HG02938 (cell line): ENCODE results near the gene TUBGCP3.

Source experiments
- ATAC-seq: cut with Tn5 transposase; IDR thresholded peaks from one replicate; pipeline ENCODE4 v1.9.1; 2021; ENCODE audit warnings: mild to moderate bottlenecking, moderate library complexity; ENCODE audit not compliant: unreplicated experiment

Gene TUBGCP3

GRCh38 chr13:112445411-112446271 lies 142.3 kb downstream of the TUBGCP3 start:
- no peak for ATAC-seq

- no peak for ATAC-seq
Measured at GRCh38 chr13:112444416-112445399, 143.2 kb downstream of the TUBGCP3 start.

DNA sequence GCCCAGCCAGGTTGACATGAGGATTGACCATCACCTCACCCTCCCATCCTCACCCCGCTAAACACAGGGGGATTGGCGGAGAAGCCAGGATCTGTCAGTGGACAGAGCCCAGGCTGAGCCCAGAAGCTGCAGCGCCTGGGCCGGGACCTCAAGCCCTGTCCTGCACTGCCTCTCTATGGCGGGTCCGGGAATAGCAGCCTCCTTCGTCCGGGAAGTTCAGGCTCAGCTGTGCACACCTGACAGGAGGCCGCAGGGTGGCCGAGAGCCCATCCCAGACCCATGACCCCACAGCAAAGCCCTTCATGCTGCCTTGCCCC lies 144.0 kb downstream of the TUBGCP3 start:
- no peak for ATAC-seq

- ATAC-seq = no peak
Measured at GRCh38 chr13:112443191-112443994, 144.6 kb downstream of the TUBGCP3 start.

DNA sequence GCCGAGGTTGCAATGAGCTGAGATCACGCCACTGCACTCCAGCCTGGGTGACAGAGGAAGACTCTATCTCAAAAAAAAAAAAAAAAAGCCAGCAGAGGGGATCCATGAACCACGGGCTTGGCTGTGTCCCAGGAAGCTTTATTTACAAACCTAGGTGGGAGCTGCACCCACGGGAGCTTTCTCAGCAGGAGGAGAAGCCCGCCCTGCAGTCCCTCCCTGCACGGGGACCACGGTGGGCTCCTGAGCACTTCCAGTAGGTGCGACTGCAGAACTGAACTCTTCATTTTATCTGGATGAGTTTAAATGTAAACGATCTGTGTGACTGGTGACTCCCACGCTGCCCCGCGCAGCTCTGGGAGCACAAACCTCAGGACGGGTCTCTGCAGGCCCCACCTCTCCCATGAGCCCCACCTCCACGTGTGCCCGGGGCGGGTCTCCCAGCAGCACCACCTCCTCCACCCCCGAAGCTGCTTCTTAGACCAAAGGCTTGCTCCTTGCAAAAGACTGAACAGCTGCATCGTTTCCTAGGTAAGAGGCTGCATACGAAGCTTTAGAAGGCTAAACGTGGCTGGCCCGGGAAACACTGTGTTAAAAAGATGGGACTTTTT lies 145.4 kb downstream of the TUBGCP3 start:
- ATAC-seq = no peak

- ATAC-seq = no peak
Measured at GRCh38 chr13:112441779-112442310, 146.1 kb downstream of the TUBGCP3 start.

GRCh38 chr13:112441226-112441625 lies 146.7 kb downstream of the TUBGCP3 start:
- ATAC-seq = no peak

DNA sequence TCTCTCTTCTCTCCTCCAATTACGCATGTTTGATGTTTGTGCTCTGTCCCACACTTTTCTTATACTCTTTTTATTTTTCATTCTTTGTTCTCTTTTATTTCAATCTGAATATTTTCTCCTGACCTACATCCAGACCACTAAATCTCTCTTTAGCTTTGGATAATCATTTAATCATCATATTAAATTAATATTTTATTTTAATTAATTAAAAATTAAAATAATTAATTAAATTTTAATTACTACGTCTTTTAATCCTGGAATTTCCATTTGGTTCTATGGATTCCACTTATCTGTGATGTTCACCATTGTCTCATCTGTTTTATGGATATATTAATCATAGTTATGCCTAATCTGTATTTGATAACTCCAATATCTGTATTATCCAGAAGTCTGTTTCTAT lies 149.4 kb downstream of the TUBGCP3 start:
- no peak for ATAC-seq

DNA sequence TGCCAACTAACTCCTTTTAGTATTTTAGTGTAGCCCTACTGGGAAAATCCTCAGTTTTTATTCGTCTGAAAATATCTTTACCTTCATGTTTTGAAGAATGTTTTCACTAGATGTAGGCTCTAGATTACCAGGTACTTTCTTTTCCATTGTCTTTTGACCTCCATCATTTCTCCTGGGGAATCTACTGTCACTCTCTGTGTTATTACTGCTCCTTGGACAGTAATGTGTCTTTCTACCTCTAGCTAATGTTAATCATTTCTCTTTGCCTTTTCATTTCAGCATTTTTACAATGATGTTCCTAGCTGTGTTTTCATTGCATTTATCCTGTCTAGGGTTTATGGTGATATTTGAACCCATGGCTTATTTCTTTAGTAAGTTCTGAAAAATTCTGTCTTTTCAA lies 149.9 kb downstream of the TUBGCP3 start:
- no peak for ATAC-seq

DNA sequence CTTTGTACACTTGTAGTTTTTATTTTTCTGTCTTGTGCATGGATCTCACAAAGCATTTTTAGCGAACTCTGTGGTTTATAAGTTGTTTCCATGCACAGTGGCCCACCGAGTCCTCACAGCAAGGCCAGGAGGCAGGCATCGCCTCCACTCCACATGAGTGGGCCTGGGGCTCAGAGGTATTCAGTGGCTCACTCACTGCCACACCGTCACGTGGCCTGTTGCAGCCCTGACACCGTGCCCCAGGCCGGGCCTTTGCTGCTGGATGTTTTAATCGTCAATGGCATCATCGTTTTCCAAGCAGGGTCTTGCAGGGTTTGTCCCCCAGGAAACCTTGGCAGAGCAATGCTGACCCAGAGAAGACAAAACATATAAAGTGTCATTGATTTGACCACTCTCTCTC lies 152.0 kb downstream of the TUBGCP3 start:
- ATAC-seq = no peak
